Esophagus squamous epithelium (tissue), 5 donors: ENCODE data around the gene EMX2. TPM values are rescaled to one million over a fixed set of nuclear protein-coding genes. Genes with fewer than 3 reads are reported as not detected.

ENCODE experiments used
- DNase-seq: peaks from one replicate; lab custom pipeline; 2025; lab: John Stamatoyannopoulos, UW
- H3K27ac ChIP-seq, 4 donors: fragments of 200-600 bp; sonication (generic); one replicate each; pipeline ENCODE4 v1.5.1; 2016 to 2019; ENCODE audit warnings: mild to moderate bottlenecking in 1 of 4
- H3K27me3 ChIP-seq, 4 donors: fragments of 200-600 bp; sonication (generic); 1 replicate in 3 of 4; 2 replicates in 1 of 4; pipeline versions ENCODE4 v1.5.1 to v1.6.0; 2017 to 2021; ENCODE audit warnings: antibody characterized with exemption in 1 of 4
- H3K36me3 ChIP-seq, 3 donors: fragments of 200-600 bp; sonication (generic); one replicate each; pipeline ENCODE4 v1.5.1; 2016 to 2019
- H3K4me1 ChIP-seq, 3 donors: fragments of 200-600 bp; sonication (generic); one replicate each; pipeline ENCODE4 v1.5.1; 2017 to 2019
- H3K4me3 ChIP-seq, 4 donors: fragments of 200-600 bp; sonication (generic); 1 replicate in 3 of 4; 2 replicates in 1 of 4; pipeline ENCODE4 v1.5.1; 2016 to 2019; ENCODE audit warnings: mild to moderate bottlenecking in 2 of 4, moderate library complexity in 1 of 4
- H3K9me3 ChIP-seq, 3 donors: fragments of 200-600 bp; sonication (generic); one replicate each; pipeline ENCODE4 v1.5.1; 2016 to 2019
- POLR2A ChIP-seq, 4 donors: fragments of 450-650 bp; IDR thresholded peaks; one replicate each; pipeline ENCODE4 v1.6.1; 2017; ENCODE audit warnings: antibody characterized with exemption in 4 of 4, mild to moderate bottlenecking in 4 of 4, moderate library complexity in 3 of 4
- WGBS, 2 donors: methylation state at CpG; one replicate each; pipeline ENCODE4 v1.1.5; 2018; 5-methylcytosine and 5-hydroxymethylcytosine counted together
- intact Hi-C: fragments of 100-400 bp; cut with DNase I; formaldehyde crosslinking; loops from one replicate; pipeline ENCODE4 v1.15.0; 2022
- total RNA-seq, 4 donors: library from RNA; depleted of rRNA; stranded (reverse); fragments of >200 nt; gene quantifications; one replicate each; pipeline ENCODE4 v1.1.0, GENCODE V29; 2016
- TF ChIP-seq, protein P1 (sequence below), 6 experiments: fragments of 450-650 bp in 4 of 6; fragments of 200-600 bp in 2 of 6; sonication (generic) in 2 of 6; IDR thresholded peaks; one replicate each; pipeline ENCODE4 v1.5.1; 2016 to 2019; ENCODE audit warnings: antibody characterized with exemption in 6 of 6, mild to moderate bottlenecking in 4 of 6, moderate library complexity in 4 of 6
- donor health status: DM: yes; HTN: yes; CAD: no.

EMX2 gene
- total RNA-seq = under 1 TPM in 1 of 4 donors, not detected in 3; 0.19 TPM

DNA sequence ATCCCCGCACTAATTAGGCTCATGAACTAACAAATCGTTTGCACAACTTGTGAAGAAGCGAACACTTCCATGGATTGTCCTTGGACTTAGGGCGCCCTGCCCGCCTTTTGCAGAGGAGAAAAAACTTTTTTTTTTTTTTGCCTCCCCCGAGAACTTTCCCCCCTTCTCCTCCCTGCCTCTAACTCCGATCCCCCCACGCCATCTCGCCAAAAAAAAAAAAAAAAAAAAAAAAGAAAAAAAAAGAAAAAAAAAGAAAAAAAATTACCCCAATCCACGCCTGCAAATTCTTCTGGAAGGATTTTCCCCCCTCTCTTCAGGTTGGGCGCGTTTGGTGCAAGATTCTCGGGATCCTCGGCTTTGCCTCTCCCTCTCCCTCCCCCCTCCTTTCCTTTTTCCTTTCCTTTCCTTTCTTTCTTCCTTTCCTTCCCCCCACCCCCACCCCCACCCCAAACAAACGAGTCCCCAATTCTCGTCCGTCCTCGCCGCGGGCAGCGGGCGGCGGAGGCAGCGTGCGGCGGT, at the start of gene EMX2:
TSS of gene EMX2 (plus strand) at position 41 of the 519 bp plus-strand sequence. CDS start 522 bp downstream, outside the sequence.
- 8 to 13% methylated on average over 14 to 24 of the region's 26 CpGs for WGBS, 2 donors
- intact Hi-C loops = no loop called here

GRCh38 chr10:117496031-117496430, 46.5 kb upstream of the EMX2 start:
- TF ChIP-seq, protein P1, sequence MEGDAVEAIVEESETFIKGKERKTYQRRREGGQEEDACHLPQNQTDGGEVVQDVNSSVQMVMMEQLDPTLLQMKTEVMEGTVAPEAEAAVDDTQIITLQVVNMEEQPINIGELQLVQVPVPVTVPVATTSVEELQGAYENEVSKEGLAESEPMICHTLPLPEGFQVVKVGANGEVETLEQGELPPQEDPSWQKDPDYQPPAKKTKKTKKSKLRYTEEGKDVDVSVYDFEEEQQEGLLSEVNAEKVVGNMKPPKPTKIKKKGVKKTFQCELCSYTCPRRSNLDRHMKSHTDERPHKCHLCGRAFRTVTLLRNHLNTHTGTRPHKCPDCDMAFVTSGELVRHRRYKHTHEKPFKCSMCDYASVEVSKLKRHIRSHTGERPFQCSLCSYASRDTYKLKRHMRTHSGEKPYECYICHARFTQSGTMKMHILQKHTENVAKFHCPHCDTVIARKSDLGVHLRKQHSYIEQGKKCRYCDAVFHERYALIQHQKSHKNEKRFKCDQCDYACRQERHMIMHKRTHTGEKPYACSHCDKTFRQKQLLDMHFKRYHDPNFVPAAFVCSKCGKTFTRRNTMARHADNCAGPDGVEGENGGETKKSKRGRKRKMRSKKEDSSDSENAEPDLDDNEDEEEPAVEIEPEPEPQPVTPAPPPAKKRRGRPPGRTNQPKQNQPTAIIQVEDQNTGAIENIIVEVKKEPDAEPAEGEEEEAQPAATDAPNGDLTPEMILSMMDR (IDR thresholded peaks at IDR 0.05) = no peak
- no peak for TF ChIP-seq POLR2A (IDR thresholded peaks at IDR 0.05)
- Histone ChIP-seq H3K27me3 (peaks cover 0 to 57% (median 1%) of the 10 kb centered on the region in 4 donors), H3K4me3 (no peak overlapping the region), H3K27ac (no peak overlapping the region), H3K9me3 (no peaks in the 10 kb centered on the region), H3K4me1 (no peaks in the 10 kb centered on the region), H3K36me3 (no peaks in the 10 kb centered on the region)
- no peak for DNase-seq
- intact Hi-C loops = loop anchor here (5.0 to 10.0 kb wide), 2 partner anchors 746 to 919 kb away; no protein-coding TSS in a partner anchor
- WGBS, 2 donors = 44 to 51% methylated on average over 5 of the region's 5 CpGs

More for the DNA sequence above, at the start of gene EMX2:
- no peak for DNase-seq
- TF ChIP-seq, protein P1 (IDR thresholded peaks at IDR 0.05) = no peak
- TF ChIP-seq POLR2A (IDR thresholded peaks at IDR 0.05) = no peak
- H3K36me3 ChIP-seq = no peaks in the 10 kb centered on the region
- peak within 1 kb of the TSS; percentile 4 to 62 (median 38) for H3K4me3 ChIP-seq
- peak within 1 kb of the TSS; percentile 3 to 67 (median 43) for H3K27ac ChIP-seq
- H3K9me3 ChIP-seq = no peaks in the 10 kb centered on the region
- peaks cover 52 to 100% (median 72%) of the 10 kb centered on the region in 4 donors for H3K27me3 ChIP-seq
- H3K4me1 ChIP-seq = peaks cover 33 to 69% (median 44%) of the 10 kb centered on the region in 3 donors

DNA sequence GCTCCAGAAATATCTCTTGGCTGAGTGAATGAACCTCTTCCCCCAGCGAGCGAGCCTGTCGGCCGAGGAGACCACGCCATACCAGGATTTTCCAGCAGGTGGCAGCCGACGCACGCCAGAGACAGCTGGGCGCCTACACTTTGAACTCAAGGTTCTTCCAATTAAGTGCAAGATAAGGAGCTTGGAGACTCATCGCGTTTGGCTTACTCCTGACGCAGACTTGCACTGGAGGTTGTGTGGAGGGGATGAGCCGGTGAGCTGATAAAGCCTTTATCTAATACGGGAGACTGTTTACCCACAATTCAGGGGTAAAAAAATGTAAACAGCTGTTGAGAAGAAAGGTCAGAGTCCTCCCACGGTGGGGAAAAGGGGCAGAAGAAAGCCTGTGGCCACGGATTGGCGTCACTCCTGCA, 45.9 kb upstream of the EMX2 start:
- 10 to 11% methylated on average over 10 to 13 of the region's 17 CpGs for WGBS, 2 donors
- intact Hi-C loops = loop anchor here (5.0 to 10.0 kb wide), 2 partner anchors 746 to 918 kb away; no protein-coding TSS in a partner anchor

GRCh38 chr10:117497736-117498135, 44.8 kb upstream of the EMX2 start:
- intact Hi-C loops = loop anchor here (5.0 to 10.0 kb wide), 2 partner anchors 745 to 917 kb away; no protein-coding TSS in a partner anchor
- peaks cover 0 to 57% (median 1%) of the 10 kb centered on the region in 4 donors for H3K27me3 ChIP-seq
- no peaks in the 10 kb centered on the region for H3K9me3 ChIP-seq
- H3K36me3 ChIP-seq = no peaks in the 10 kb centered on the region
- no peak for DNase-seq
- TF ChIP-seq, protein P1 (IDR thresholded peaks at IDR 0.05) = no peak
- TF ChIP-seq POLR2A (IDR thresholded peaks at IDR 0.05) = no peak
- H3K4me1 ChIP-seq = no peaks in the 10 kb centered on the region
- 80 to 89% methylated on average over 2 to 4 of the region's 6 CpGs for WGBS, 2 donors
- no peak overlapping the region for H3K27ac ChIP-seq
- H3K4me3 ChIP-seq = no peak overlapping the region

More for the DNA sequence above, 45.9 kb upstream of the EMX2 start:
- Histone ChIP-seq H3K9me3 (no peaks in the 10 kb centered on the region), H3K4me1 (no peaks in the 10 kb centered on the region), H3K27me3 (peaks cover 0 to 57% (median 1%) of the 10 kb centered on the region in 4 donors), H3K4me3 (no peak overlapping the region), H3K36me3 (no peaks in the 10 kb centered on the region), H3K27ac (no peak overlapping the region)
- TF ChIP-seq POLR2A (IDR thresholded peaks at IDR 0.05) = no peak
- TF ChIP-seq, protein P1 (IDR thresholded peaks at IDR 0.05) = peak; percentile 88 to 96 (median 92)
- peak; percentile 3 for DNase-seq
